ENCODE measurements around the gene SLC24A5. TPM values are rescaled to one million over a fixed set of nuclear protein-coding genes. Genes with fewer than 3 reads are reported as not detected.

Gene SLC24A5
- total RNA-seq, 1 experiment from 2014 or later = not detected

GRCh38 chr15:48190932-48191573 lies 70.3 kb downstream of the SLC24A5 start:
- peak; percentile 69 for DNase-seq (ENCODE audit: low read depth)

- peak; percentile 5 for DNase-seq (ENCODE audit: low read depth)
Measured at GRCh38 chr15:48191574-48192225, 70.9 kb downstream of the SLC24A5 start, which contains the start of gene CTXN2. Gene CTXN2, plus strand, starts transcription at chr15:48191665. Its CDS starts 9,636 bp downstream, at chr15:48201301.

Other genes starting within 250 kb of the SLC24A5 start
- gene MYEF2, start 57.3 kb downstream of the SLC24A5 start, total RNA-seq (2014; rRNA removed; shearing (Covaris generic)) = 10.9 and 13.5 TPM in 2 replicates
- gene CTXN2, start 70.7 kb downstream of the SLC24A5 start, total RNA-seq (2014; rRNA removed; shearing (Covaris generic)) = not detected in 2 replicates
- not detected in 2 replicates for gene SLC12A1, start 85.3 kb downstream of the SLC24A5 start, total RNA-seq (2014; rRNA removed; shearing (Covaris generic))
- 137 and 174 TPM in 2 replicates for gene DUT, start 210.4 kb downstream of the SLC24A5 start, total RNA-seq (2014; rRNA removed; shearing (Covaris generic))